ENCODE data around the gene CORO7. TPM values are rescaled to one million over a fixed set of nuclear protein-coding genes. Genes with fewer than 3 reads are reported as not detected.
A peak's percentile ranks its signal among the peaks of the same experiment; 100 is the strongest.

CORO7 gene
- total RNA-seq, result 10 to 100 TPM; 15.6 to 19.5 TPM
- long read RNA-seq, partial matches to known transcripts, result 3 of 9 reads
- long read RNA-seq, other reads (novel, unspliced or antisense), result 3 of 9 reads

- ATAC-seq, result peak; percentile 95 to 96
- peak; percentile 98 for DNase-seq
- intact Hi-C loops (cut with DNase I), result no loop called here
Observed at GRCh38 chr16:4416200-4417032, at the start of gene CORO7. CORO7 (minus strand) TSS chr16:4416596; CDS start chr16:4416518, 78 bp downstream.

DNA sequence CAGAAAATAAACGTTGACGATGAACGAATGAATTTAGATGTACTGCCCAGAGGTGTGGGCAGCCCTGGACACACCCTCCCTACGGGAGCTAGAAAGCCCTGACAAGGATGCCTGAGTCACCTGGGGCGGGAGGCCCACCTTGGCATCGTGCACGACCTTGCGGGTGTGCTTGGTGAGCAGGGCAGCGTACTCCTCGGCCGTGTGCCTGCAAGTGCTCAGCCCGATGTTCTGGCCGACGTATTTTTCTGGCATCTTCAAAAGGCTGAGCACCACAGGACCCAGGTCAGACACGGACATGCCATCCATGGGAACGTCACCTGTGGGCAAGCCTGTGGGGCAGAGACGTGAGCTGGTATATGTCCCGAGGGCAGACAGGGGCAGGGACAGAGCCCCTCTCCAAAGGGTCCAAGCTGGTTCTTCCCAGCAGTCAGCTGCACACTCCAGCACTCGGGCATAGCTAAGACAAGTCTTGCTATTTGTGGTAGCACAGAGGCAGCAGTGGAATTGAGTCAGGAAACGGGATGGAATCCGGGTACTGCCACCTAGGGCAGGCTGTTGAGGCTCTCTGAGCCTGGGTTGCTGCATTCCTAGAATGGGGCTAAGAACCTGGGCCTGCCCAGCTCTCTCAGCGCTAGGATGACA is 47.2 kb upstream of the CORO7 start:
- no peak for ATAC-seq
- no peak for DNase-seq
- intact Hi-C loops (cut with DNase I), result no loop called here

DNA sequence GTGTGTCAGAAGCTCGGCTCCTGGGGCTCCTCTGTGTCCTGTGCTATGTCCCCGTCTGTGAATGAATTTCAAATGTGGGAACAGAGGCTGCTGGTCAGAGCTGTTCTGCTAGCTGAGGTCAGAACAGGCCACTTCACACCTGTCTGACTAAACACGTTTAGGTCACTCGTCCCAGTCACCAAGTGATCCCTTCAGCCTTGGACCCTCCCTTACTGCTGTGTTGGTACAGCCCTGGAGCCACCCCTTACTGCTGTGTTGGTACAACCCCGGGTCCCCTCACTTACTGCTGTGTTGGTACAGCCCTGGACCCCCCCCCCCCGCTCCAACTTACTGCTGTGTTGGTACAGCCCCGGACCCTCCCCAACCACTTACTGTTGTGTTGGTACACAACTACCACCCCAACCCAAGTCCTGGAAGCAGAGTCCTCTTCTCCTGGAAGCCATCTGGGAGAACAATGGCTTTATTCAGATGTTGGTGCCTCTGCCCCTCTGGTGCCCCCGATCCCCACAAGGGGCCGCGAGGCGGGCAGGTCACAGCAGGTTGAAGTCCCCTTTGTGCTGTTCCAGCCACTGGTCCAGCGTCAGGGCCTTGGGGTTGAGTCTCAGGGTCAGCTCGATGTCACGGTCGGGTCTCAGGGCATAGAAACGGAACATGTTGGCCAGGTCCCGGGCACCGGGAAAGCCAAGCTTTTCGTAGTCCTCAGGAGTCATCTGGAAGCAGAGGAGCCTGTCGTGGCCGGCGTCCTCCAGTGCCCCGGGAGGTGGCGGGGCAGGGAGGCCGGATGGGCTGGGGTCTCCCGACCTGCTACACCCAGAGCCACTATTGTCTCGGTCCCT is 45.1 kb upstream of the CORO7 start:
- ATAC-seq (no peak), DNase-seq (no peak)
- intact Hi-C loops (cut with DNase I), result no loop called here

GRCh38 chr16:4460936-4461249 is 44.5 kb upstream of the CORO7 start:
- no peak for DNase-seq
- intact Hi-C loops (cut with DNase I), result no loop called here
- no peak for ATAC-seq

DNA sequence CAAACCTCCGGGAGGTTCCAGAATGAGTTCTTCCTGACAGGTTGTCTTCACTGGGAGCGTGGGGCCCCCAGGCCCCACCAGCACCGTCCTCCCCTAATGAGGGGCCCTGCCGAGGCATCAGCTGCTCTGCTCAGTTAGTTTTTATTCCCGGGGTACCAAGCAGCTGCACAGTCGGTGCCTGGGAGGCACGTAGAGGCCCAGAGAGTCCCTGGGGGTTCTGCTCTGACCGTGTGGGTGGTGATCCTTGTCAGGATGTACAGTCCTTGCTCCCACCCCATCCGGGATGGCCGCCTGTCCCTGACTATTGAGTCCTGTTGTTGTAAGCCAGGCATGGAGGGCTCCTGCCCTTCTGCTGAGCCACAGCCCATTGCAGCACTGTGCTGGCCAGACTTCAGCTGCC is 39.6 kb upstream of the CORO7 start:
- intact Hi-C loops (cut with DNase I), result no loop called here
- ATAC-seq (no peak), DNase-seq (no peak)

DNA sequence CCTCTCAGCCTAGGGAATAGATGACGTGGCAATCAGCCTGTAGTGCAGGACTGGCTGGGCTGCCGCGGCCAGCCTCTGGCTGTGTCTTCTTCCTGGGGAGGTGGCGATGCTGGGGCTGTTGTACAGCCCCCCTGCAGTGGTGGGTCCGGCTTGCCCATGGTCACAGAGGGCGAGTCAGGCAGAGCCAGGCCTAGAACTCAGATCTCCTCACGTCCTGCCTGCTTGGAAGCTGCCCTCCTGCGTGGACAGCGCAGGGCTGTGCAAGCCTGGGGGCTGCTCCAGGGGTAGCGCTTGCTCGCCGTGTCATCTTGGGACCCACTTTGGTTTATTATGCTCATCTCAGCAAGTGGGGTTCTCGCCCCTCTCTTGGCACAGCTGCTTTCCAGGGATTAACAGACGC is 38.7 kb upstream of the CORO7 start:
- ATAC-seq, result no peak
- intact Hi-C loops (cut with DNase I), result no loop called here
- no peak for DNase-seq

GRCh38 chr16:4454623-4455022 is 38.2 kb upstream of the CORO7 start:
- intact Hi-C loops (cut with DNase I), result no loop called here
- DNase-seq (no peak), ATAC-seq (peak in 1 of 2 donors; percentile 30)

DNA sequence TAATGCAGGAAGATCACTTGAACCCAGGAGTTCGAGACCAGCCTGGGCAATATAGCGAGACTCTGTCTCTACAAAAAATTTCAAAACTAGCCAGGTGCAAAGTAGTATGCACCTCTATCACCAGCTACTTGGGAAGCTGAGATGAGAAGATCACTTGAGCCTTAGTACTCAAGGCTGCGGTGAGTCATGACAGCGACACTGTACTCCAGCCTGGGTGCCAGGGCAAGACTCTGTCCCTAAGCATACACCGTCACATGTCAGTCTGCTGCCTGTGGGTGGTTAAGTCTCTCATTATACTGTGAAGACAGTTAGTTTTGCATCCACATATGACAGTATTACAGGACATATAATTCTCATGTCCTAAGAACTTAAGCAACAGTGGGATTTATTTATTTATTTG is 36.3 kb upstream of the CORO7 start:
- ATAC-seq (no peak), DNase-seq (no peak)
- intact Hi-C loops (cut with DNase I), result no loop called here

- ATAC-seq (no peak), DNase-seq (no peak)
- intact Hi-C loops (cut with DNase I), result no loop called here
Observed at GRCh38 chr16:4450931-4451519, 34.6 kb upstream of the CORO7 start.

GRCh38 chr16:4450430-4450829 is 34.0 kb upstream of the CORO7 start:
- DNase-seq (no peak), ATAC-seq (no peak)
- intact Hi-C loops (cut with DNase I), result no loop called here

DNA sequence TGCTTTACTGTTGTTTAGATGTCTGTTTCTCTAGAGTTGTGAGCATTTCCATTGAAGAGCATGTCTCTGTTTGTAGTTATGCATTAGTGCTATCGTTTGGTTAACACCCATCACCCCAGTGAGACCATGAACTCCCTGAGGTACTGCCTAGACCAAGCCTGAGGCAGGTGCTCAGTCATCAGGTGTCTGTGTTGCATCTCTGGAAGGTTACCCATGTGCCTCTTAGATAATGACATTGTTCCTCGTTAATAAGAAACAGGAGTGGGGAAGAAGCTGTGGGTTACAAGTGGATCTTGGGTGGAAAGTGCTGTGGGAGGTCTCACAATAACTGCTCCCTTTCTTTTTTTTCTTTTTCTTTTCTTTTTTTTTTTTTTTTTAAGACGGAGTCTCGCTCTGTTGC is 27.6 kb upstream of the CORO7 start:
- ATAC-seq (no peak), DNase-seq (no peak)
- intact Hi-C loops (cut with DNase I), result no loop called here

DNA sequence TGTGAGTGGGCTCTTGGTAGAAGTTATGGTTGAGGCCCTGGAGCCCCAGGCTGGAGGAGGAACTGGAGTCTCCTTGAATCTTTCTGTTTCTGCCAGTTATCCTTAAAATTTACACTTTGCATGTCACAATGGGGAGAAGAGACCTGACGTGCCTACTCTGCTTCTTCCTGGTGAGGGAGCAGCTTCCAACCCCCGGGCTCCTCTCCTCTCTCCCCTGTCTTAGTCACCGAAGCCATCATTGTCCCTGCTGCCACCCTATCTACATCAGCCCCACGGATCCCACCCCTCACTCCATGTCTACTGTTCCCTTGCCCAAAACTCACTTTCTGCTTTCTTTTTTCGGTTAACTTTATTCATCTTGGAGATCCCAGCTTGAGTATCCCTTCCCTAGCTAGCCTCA is 26.9 kb upstream of the CORO7 start:
- intact Hi-C loops (cut with DNase I), result no loop called here
- no peak for DNase-seq
- no peak for ATAC-seq

DNA sequence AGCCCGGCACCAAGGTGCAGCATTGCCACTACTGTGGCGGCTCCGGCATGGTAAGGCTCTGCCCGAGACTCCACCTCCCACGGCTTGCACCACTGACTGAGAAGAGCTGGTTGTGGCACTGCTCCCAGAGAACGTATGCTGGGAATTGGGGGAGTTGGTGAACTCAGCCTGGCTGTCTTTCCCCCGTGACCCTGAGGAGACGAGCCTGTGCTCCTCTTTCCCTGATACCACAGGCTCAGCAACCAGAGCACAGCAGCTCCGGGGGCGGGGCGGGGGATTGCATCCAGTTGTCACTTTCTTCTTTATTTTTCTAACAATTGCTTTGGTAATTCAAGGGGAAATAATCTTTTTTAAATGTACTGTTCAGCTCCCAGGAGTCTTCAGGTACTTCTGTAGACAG is 26.0 kb upstream of the CORO7 start:
- DNase-seq (no peak), ATAC-seq (no peak)
- intact Hi-C loops (cut with DNase I), result no loop called here

GRCh38 chr16:4437366-4437765 is 21.0 kb upstream of the CORO7 start:
- ATAC-seq (no peak), DNase-seq (no peak)
- intact Hi-C loops (cut with DNase I), result no loop called here

- DNase-seq (no peak), ATAC-seq (no peak)
- intact Hi-C loops (cut with DNase I), result no loop called here
Observed at GRCh38 chr16:4435337-4436067, 19.1 kb upstream of the CORO7 start.

DNA sequence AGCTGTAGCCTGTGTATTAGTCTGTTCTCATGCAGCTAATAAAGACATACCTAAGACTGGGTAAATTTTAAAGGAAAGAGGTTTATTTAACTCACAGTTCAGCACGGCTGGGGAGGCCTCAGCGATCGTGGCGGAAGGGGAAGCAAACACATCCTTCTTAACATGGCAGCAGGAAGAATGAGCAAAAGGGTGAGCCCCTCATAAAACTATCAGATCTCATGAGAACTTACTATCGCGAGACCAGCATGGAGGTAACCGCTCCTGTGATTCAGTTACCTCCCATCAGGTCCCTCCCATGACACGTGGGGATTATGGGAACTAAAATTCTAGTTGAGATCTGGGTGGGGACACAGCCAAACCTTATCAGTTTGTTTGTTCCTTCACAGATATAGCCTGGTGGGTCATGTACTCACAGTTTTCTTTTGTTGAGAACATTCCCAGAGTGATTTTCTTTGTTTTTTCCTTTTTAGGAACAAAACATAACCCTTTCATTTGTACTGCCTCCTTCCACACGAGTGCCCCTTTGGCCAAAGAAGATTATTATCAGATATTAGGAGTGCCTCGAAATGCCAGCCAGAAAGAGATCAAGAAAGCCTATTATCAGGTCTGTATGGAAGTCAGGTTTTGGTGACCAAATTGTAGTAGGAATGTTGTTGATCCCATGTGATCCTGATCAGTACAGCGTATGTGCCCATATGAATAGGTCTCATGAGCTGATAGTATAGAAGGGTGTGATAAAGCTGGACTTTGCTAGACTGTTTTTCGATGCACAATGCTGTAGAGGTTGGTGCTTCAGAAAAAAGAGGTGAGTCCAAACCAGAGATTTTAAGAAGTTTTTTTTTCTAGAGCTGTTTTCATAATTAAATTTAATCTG is 17.8 kb upstream of the CORO7 start:
- ATAC-seq (no peak), DNase-seq (no peak)
- intact Hi-C loops (cut with DNase I), result no loop called here

DNA sequence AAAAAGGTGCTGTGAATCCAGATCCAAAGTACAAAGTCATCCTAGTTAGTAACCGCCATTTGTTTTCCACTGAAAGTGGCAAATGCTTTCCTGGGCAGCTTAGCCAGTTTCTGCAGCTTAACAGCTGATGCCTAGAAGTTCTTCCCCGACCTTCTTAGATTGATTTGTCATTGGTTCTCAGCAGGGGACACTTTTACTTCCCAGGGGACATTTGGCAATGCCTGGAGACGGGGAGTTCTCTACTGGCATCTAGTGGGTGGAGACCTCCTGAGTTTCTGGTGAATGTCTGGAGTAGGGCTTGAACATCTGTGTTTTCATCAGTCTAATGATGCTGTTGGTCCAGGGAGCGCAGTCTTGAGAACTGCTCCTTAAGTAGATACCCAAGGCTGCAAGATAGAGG is 16.8 kb upstream of the CORO7 start:
- ATAC-seq, result no peak
- DNase-seq, result no peak
- intact Hi-C loops (cut with DNase I), result no loop called here

- ATAC-seq, result no peak
- DNase-seq, result no peak
- intact Hi-C loops (cut with DNase I), result no loop called here
Observed at GRCh38 chr16:4431023-4431422, 14.6 kb upstream of the CORO7 start.
